Measurements from ENCODE around the gene NNT. TPM values are rescaled to one million over a fixed set of nuclear protein-coding genes. Genes with fewer than 3 reads are reported as not detected.

NNT gene
- total and polyA plus RNA-seq, 2 of the 13 experiments (the other 11 are each of a cell fraction or from before 2014, with no cell fraction given) = 21.1 to 58.0 TPM

- no TSS peak for BruUV-seq (replicated peaks)
- Histone ChIP-seq H3K9ac (ENCODE audit: insufficient read depth, low read depth, low read length) (no peak overlapping the region), H3K4me2 (ENCODE audit: low read depth, low read length) (peak overlapping the region; percentile 19; the same call in 1 of the 2 replicates), H4K20me1 (ENCODE audit: insufficient read depth, low read length) (peaks cover 2% of the 10 kb centered on the region; the same call in 1 of the 2 replicates), H3K9me3 (ENCODE audit: low read length) (no peaks in the 10 kb centered on the region), H3K4me3 (replicated peaks in 1 of 3; ENCODE audit: insufficient read depth in 1 of 3, low read depth in 2 of 3, low read length in 3 of 3) (no peak overlapping the region), H2AFZ (ENCODE audit: low read length) (no peak overlapping the region), H3K4me1 (ENCODE audit: insufficient read depth, low read length) (peaks cover 16% of the 10 kb centered on the region), H3K79me2 (ENCODE audit: insufficient read depth, low read length) (peaks cover 12% of the 10 kb centered on the region), H3K27ac (ENCODE audit: extremely low read length, insufficient read depth, low read length) (no peak overlapping the region), H3K36me3 (replicated peaks in 1 of 2; ENCODE audit: control insufficient read depth in 1 of 2, insufficient read depth in 2 of 2, low read length in 2 of 2) (no peaks in the 10 kb centered on the region), H3K27me3 (ENCODE audit: control insufficient read depth in 1 of 2, insufficient read depth in 2 of 2, low read length in 2 of 2) (no peaks in the 10 kb centered on the region; a peak in 2 of 5 replicates)
- intact Hi-C loops (cut with micrococcal nuclease; ENCODE audit: unreplicated experiment) (no loop called here), in situ Hi-C loops (cut with HindIII; ENCODE audit: extremely low pct_ligation_motif_present, low pct_unique_long_range_greater_than_20kb) (no loop called here)
- CTCF ChIA-PET (ENCODE audit: low intra/inter-chr PET ratio, low total read pairs) = no interaction called here
- POLR2A ChIA-PET = interaction anchor here (1.9 kb wide), 1 partner anchor 76 kb away, joined by 8 read pairs; the partner anchor contains the start of gene TMEM267
- DNase-seq (ENCODE audit: low spot score) (no peak), ATAC-seq (no peak), FAIRE-seq (no peak)
- no peak for TF ChIP-seq KLF6 (CRISPR knock-in tag; IDR thresholded peaks at IDR 0.05)
- no peak for TF ChIP-seq PTBP1 (IDR thresholded peaks at IDR 0.05; ENCODE audit: low read depth, low read length, poor library complexity, severe bottlenecking)
- no peak for TF ChIP-seq ZBTB37 (CRISPR knock-in tag; IDR thresholded peaks at IDR 0.05)
- TF ChIP-seq ZNF24 (IDR thresholded peaks at IDR 0.05) = no peak
- TF ChIP-seq ELK4 (CRISPR knock-in tag; IDR thresholded peaks at IDR 0.05; ENCODE audit: borderline replicate concordance) = no peak
- TF ChIP-seq ZNF546 (CRISPR knock-in tag; conservative IDR thresholded peaks at IDR 0.05) = no peak
- no peak for TF ChIP-seq KDM2A (CRISPR knock-in tag; IDR thresholded peaks at IDR 0.05; ENCODE audit: borderline replicate concordance, low read depth)
- TF ChIP-seq SRSF4 (IDR thresholded peaks at IDR 0.05; ENCODE audit: low read depth, low read length, poor library complexity, severe bottlenecking) = no peak
- no peak for TF ChIP-seq ZC3H13 (CRISPR knock-in tag; IDR thresholded peaks at IDR 0.05)
- TF ChIP-seq ZNF580 (CRISPR knock-in tag; IDR thresholded peaks at IDR 0.05; ENCODE audit: borderline replicate concordance, low read depth) = no peak
- no peak for TF ChIP-seq ZMAT5 (CRISPR knock-in tag; IDR thresholded peaks at IDR 0.05; ENCODE audit: borderline replicate concordance, low read depth)
- TF ChIP-seq U2AF2 (IDR thresholded peaks at IDR 0.05; ENCODE audit: low read depth, low read length) = no peak
- no peak for TF ChIP-seq ZNF552 (CRISPR knock-in tag; IDR thresholded peaks at IDR 0.05; ENCODE audit: borderline replicate concordance)
- TF ChIP-seq ZMYM4 (CRISPR knock-in tag; IDR thresholded peaks at IDR 0.05) = no peak
- TF ChIP-seq ZBTB44 (CRISPR knock-in tag; IDR thresholded peaks at IDR 0.05) = no peak
- no peak for TF ChIP-seq ARNT (IDR thresholded peaks at IDR 0.05)
- no peak for TF ChIP-seq ZNF839 (CRISPR knock-in tag; IDR thresholded peaks at IDR 0.05; ENCODE audit: borderline replicate concordance)
- WGBS (ENCODE audit: low lambda C conversion rate) = 6% methylated on average over 2 of the region's 2 CpGs
Measured at GRCh38 chr5:43560128-43560527, 42.9 kb upstream of the NNT start.

Data from HepG2 (cell line).